Activated CD4-positive, alpha-beta T cell treated with anti-CD3 and anti-CD28 coated beads for 4 hours (primary cell): ENCODE results near the gene ADARB2.

Source experiments
- DNase-seq, 2 donors: peaks; one replicate each; pipeline ENCODE4 v3.0.0-alpha.2; 2020

ADARB2 gene

DNA sequence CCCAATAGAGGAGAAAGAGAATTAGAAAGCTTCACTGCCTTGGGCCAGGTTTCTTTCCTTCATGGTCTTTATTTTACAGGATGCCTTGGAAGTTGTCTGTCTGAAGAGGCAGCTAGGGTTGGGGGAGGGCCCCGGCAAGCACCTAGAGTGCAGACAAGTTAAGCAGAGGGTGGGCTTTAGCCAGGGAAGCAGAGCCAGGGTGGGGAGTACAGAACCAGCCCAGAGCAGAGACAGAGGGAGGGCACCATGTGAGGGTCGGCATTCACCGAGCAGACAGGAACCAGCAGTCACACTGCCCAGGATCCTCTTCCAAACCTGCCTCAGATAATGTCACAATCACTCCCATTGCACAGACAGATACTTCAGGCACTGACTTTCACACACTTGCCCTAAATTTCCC, 75.9 kb downstream of the ADARB2 start:
- DNase-seq = no peak

DNA sequence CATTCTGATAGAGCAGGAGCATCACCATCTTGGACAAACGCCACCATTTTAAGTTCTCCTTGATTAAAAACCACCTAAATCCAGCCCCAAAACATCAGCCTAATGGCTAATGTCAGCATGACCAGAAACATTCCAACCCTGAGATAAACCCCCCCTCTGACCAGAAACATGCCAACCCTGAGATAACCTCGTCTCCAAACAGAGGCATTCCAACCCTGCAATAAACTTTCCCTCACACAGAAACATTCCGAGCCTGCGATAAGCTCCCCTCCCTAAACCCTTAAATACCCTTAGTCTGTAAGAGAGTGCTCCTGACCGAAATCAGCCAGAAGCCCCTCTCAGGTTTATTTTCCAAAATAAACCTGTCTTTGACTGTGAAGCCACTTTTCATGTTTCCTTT, 76.5 kb downstream of the ADARB2 start:
- DNase-seq = no peak

DNA sequence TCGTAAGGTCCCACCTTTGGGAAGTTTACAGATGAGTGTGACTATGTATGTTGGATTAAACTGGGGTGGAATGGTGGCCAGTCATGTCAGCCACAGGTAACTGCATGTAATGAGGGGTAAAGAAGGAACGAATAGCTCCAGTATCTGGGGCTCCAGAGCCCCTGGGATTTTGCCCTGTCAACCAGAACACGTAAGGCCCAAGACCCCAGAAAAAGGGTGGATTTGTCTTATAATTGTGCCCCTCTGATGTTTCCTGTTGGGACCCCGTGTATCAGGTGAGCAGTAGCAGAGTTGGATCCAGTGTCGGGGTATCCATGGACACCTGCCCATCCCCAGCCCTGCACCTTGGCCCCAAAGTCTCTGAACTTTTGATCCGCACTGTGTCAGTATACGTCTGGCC, 76.9 kb downstream of the ADARB2 start:
- DNase-seq = no peak

DNA sequence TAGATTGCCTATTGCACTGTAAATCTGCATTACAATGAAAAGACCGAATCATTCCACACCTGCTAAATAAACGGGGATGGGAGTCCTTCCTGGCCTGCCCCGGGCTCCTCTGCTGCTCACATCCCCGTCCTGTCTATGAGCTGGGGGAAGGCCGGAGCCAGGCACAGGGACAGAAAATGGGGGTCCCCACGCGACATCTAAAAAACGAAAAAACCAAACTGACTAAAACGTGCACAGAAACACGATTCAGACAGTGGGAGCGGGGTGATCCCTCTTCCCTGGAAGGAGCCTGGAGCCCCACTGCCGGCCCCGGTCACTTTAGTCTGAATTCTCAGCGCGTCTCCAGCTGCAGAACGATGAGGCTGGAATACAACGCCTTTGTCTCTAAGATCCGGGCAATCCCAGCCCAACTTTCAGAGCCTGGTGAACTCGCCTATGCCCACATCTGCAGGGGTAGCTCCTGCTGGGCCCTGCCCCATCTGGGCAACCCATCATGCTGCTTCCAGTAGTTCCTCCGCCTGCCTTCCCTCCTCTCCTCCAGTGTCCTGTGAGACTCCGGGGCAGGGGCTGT, 78.0 kb downstream of the ADARB2 start:
- DNase-seq = no peak

DNA sequence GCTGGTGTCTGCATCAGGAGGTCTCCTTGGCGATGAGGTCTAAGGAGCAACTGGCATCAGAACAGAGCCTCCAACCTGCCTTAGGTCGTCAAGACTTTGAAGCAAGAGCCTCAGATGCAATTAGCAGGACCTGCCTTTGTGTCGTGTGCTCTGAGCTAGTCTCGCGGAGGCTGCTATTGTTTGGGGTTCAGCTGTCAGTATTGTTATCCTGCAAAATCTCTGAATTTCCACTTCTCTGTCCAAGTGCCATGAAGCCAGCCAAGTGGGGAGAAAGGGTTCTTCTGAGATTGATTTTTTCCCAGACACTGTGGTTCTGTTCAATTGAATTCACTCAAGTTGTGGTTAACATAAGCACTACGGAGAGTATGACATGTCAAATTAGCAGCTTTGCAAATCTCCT, 78.7 kb downstream of the ADARB2 start:
- DNase-seq = no peak

DNA sequence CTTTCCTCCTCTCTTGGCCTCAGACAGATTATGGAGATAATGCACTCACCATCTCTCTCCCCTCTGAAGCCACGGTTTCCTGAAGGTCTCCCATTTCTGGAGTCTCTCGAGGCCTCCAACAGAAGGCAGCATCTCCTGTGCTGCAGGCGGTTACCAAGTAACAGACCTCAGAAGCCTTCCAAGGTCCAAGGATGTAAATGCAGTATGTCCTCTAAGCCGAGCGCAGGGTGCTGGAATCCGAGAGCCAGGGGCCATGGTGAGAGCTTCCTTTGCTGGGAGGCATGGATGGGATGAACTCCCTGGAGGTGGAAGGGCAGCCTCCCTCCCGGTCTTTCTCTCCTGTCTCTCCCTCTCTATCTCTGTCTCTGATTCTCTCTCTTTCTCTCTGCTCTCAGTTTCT, 79.8 kb downstream of the ADARB2 start:
- DNase-seq = no peak

DNA sequence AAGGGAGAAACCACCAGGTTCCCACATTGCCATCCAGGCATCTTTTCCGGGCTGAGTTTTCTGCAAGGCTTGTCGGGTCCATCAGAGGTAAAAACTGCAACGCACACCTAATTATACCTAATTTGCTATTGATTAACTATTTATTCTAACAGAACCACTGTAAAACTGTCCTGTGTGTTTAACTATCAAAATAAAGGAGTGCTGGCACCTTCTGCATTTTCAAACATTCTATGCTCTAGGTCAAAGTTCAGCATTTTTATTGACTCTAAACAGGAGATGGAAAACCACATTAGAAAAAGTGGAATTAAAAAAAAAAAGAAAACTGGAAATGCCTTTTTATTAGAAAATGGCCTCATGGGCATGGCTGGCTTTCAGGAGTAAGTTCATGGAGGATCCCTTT, 82.0 kb downstream of the ADARB2 start:
- no peak for DNase-seq

DNA sequence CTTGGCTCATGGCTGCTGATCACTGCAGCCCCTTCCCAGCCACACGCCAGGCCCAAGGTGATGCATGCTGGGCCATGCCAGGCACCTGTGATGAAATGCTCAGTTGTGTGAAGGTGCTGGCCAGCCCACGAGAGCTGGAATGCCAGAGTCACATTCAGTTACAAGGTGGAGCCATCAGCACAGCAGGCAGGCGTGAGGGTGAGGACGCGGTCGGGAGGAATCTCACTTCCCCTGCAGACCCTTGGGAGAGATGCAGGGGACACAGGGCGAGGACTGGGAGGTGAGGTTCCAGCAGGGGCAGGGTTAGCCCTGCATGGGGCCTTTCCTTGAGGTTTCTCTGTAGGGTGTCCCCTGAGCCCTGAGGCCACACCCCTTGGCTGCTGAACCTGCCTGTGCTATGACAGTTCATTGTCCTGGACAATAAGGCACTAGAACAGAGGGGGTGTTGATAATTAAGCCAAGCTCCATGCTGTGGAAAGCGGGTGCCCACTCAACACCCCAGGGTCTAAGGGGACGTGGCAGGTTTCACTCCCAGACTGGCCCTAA, 82.4 kb downstream of the ADARB2 start:
- no peak for DNase-seq

DNA sequence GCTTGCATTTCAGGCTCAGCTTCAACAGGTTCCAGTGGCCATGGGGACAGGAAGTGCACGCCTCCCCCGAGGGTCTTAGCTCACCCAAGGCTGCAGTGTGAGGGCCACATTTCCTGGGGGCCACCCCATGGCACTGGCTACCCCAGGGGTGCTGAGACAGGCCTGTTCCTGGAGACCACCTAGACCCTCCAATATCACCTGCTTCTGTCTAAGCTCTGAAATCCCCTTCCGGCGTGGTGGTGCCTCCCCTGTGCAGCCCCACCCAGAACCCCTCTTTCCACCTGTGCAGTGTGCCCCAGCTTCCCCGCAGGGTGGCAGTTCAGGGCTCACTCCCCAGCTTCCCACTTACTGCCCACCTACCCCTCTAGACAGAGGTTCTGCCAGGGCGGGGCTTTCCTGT, 83.1 kb downstream of the ADARB2 start:
- DNase-seq = no peak

DNA sequence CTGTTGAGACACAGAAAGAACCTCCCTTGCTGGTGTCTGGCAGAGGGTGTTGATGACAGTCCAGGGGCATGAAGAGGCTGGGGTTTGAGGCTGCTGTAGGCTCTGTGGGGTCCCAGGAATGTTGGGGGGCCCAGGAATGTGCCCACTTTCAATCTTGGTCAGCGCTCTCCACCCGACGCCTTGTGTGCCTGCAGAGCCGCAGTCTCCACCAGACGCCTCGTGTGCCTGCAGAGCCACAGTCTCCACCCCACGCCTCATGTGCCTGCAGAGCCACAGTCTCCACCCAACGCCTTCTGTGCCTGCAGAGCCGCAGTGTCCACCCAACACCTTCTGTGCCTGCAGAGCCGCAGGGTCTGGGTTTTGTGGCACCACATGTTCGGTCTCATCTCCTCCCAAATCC, 84.0 kb downstream of the ADARB2 start:
- no peak for DNase-seq

DNA sequence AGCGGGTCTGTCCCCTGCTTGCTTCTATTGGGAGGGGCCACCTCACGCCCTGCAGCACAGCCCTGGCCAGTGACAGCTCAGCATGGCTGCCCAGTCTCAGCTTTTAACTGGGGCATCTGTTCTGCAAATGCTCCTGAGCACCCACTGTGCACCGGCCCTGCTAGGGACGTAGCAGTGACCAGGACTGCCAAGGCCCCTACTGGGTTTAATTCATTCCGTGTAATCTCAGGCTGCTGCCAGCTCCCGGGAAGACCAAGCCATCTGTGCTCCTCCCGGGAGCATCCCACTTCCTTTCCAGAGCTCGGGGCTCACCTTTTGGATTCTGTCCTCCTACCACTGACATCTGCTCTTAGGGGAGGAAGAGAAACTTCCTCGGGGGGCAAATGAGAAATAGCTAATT, 85.2 kb downstream of the ADARB2 start:
- no peak for DNase-seq

DNA sequence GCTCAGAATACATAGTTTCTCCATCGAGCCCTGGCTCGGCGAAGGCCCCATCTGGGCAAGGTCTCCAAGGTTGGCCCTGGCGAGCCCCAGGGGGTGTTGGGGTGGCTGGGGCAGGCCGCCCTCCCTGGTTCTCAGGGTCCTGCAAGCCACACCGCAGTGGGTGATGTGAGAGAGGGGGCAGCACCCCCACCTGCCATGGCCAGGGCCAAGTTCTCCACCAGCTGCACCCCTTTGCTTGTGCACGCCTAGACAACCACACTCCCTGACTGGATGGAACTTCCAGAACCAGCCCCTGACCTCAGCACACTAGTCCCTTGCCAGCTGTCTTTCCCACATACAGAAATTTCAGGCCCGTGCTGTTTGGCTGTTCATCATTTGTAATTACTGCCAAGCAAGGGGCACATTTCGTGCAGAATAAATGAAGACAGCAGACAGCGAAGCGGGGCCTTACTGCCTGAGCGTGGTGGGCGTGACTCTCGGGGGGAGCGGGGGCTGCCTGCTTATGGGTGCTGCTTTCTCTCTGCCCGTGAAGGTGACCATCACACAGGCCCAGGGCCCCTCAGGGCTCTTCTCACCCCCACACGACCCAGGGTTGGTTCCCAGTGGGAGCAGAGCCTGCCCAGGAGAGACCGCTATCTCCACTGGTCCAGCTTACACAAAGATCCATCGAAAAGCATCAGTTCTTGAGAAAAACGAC, 85.9 kb downstream of the ADARB2 start:
- no peak for DNase-seq

DNA sequence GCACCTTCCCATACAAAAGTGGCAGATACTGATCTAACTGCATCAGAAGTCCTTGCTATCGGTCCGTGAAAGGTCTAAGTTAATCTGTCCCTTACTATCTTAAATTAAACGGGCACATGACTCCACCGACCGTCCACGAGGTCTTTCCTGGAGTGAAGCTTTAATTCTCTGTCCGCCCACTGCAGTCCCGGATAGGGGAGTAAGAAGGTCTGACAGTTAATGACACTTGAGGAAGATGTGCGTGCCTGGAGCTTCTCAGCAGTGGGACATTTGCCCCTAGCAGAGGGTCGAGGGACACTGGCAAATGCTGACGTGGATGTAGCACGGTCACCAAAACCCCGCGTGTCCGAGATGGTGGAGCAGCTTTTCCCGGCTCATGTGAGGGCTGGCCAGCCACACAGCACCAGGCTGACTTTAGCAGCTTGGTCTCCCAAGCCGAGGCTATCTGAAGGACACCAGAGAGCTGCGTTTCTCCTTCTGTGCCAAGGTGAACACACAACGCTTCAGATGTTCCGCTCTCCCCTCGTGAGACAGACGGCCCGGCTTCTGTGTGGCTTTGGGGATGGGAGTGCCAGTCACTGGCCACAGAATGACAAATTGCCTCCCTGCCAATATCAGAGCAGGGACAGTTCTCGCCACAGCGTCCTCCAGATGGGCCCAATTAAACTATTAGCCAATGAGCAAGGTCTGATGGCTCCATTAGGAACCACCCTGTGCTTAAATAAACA, 86.6 kb downstream of the ADARB2 start:
- no peak for DNase-seq

DNA sequence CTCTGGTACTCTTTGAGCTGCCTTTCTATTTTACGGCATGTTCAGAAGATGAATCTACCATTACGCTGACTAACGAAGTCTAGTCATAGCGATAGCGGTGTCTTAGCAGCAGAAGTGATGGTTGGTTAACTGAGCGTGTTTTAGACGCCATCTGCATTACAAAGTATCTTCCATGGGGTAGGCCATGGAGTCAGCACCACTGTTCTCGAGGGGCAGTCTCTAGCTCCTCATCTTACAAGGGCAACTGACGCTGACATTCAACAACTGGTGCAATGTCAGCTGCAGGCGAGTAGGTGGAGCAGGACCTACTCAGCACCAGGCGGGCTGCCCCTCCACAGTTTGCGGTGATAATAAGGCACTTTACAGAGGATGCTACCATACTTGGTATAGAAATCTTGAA, 88.7 kb downstream of the ADARB2 start:
- DNase-seq = no peak

DNA sequence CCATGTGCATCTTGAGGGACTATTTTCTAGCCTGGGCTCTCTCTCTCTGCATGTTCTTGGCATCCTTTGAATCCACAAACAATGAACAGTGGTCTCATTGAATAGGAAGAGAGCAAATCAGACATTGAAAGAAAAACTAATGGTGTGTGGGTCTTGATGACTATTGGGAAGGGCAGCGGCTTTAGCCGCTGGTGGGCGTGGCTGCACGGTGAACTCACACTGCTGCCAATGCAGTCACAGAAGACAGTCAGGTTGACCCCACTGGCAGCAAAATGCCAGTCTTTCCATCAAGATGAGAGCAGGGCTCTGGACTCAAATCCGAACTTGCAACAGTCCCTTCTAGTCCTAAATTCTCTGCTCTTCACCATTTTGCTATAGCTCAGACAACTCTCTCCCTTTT, 91.0 kb downstream of the ADARB2 start:
- no peak for DNase-seq

DNA sequence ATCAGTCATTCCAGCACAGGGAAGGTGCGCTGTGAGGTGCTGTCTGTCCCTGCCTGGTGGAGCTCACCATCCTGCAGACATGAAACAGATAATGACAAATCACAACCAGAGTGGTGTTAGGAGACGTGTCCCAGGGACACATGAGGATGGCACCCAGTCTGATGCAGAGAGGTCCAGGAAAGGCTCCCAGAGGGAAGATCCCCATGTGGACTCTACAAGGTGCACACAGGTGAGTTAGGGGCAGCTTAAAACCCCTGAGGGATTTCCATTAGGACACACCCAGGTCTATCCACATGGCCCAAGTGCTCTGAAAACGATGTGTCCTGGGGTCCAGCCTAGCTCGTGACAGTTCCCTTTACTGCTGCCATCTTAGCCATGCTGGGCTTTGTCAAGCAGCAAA, 91.4 kb downstream of the ADARB2 start:
- no peak for DNase-seq

DNA sequence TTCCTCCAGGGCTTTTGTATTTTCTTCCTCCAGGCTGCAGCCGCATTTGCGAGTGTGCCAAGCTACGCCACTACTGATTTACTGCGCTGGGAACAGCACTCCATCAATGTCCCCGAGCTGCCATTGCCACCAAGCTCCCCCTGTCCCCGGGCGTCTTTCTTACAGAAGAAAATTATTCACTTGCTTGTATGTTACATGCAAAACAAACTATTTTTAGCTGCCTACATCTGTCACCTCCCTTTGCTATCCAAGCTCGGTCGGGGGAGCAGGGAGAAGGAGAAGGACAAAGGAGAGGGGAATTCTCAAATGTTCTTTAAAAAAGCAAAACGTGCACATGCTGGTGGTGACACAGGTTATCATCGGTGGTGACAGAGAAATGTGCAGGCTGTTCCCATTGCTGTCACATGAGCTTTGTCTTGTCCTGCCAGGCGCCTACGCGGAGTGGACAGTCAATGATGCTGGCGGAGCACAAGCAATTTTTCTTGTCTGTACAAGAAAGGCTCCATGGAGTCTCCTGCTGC, 93.1 kb downstream of the ADARB2 start:
- no peak for DNase-seq

DNA sequence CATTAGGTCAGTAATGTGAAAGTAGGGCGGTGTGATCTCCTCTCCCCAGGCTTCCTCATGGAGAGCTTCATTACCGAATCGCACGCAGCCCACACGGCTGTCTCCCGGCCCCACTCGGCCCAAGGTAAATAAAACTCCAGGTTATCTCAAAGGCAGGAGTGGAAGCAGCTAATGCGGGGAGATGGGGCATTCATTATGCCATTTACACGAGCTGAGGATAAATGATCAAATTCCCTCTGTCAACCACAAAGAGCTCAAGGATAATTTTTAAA, 93.5 kb downstream of the ADARB2 start:
- DNase-seq = no peak

DNA sequence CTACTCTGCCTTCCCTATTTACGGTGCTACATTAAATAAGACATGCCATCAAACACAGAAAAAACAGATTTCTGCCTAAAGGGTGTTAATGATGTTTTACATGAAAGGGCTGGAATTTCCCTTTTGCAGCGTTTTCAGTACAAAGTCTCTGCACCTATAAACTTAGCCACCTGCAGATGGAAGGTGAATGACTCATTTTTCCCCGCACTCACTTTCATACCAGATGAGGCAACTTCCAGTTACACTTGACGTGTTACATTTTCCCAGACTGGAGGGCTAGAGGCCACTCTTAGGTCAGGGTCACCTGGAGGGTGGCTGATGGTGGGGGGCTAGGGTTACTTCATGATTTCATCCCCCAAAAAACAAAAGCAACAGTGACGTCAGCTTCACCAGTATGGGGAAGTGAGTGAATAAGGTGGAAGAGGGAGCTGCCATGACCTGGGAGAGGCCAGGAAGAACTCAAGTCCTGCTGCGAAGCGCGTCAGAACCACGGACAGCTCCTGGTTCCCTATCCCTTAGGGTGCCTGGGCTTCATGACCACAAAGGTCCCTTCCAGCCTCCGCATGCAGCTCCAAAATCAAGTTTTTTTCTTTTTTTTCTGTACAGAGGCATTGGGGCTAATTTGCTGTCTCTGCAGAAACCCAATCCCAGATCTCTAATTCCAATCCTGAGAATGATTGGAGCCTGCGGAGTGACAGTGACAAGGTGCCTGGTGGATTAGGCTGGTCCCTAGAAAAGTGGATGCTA, 94.0 kb downstream of the ADARB2 start:
- no peak for DNase-seq

DNA sequence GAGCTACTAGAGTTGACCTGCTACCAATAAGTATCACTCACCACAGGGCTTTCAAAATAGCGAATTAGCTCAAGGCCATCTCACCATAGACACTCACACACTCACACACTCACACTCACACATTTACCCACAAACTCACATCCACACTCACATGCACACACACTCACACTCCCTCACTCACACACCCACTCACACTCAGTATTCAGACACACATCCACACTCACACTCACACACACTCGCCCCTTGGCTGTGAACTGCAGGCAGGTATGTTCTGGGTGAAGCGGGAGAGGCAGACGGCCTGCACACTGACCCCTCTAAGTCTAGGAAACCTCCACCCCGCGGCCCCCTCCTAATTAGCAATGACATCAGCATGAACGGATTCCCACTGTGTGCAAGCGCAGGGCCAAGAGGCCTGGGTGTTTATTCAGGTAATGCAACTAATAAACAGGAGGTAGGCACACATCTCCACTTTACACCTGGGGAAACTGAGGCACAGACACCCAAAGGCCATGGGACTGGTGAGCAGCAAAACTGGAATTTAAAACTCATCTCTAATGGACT, 94.6 kb downstream of the ADARB2 start:
- no peak for DNase-seq

DNA sequence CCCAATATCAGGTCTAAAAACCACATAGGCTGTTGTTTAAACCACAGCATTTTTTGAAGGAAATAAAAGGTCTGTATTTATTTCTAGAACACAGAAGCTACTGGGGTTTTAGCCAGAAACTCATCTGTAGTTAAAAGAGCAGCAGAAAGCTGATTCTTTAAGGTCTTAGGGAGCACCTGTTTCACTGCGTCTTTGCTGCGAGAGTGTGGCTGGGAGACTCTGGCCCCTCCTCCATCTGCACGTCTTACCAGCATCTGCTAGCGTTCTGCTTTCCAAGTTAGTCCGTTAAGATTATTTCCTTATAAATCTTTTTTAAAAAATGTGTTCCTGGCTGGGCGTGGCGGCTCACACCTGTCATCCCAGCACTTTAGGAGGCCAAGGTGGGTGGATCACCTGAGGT, 95.9 kb downstream of the ADARB2 start:
- no peak for DNase-seq

DNA sequence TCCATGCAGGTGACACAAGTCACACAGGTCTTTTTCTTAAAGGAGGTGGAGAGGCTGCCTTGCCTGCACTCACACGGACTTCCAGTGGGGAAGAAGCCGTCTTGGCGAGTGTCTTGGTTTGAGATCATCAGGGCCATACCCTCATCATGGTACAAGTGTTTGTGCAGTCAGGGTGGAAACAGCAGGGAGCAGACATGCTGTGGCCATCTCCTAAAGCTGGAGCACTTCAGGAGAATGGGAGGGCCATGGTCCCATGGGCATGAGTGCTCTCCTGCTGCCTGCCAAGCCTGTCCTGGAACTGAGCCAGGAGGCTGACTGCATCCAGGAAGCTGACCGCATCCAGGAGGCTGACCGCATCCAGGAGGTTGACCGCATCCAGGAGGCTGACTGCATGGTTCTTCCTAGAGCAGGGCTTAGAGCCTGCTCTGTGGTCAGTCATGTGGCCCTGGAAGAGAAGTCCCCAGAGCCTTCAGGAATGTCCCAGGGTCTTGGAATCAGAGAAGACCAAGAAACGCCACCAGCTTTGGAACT, 98.4 kb downstream of the ADARB2 start:
- DNase-seq = no peak

DNA sequence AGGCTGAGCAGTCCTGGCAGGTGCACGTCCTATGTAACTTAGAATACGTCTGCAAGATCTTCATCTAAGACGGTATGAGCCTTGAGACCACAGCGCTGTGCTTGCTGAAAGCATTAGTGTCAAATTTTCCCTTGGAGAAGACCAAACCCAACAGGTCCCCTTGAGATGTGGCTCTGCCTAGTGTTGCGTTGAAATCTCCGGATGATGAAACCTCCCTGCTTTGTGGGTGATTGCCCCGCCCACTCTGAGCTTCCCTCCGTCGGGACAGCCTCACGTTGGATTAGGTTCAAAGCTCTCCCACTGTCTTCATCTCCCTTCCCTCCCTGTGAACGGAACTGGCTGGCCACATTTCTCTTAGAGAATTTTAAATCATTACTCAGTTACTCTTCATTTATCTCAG, 102.0 kb downstream of the ADARB2 start:
- no peak for DNase-seq
